Measurements from ENCODE around the gene NOC4L.
"Not testable (repeated sequence)": the region's sequence is repeated elsewhere in the genome, so short reads cannot be mapped to it uniquely, and the experiment has no call there.

Gene NOC4L

GRCh38 chr12:132180648-132181546 is 36.6 kb downstream of the NOC4L start:
- in situ Hi-C loops (cut with MboI; ENCODE audit: low sequenced_read_pairs): no loop called here

GRCh38 chr12:132181570-132182200 is 37.4 kb downstream of the NOC4L start:
- in situ Hi-C loops (cut with MboI; ENCODE audit: low sequenced_read_pairs): no loop called here

GRCh38 chr12:132182206-132182710 is 38.0 kb downstream of the NOC4L start:
- in situ Hi-C loops (cut with MboI; ENCODE audit: low sequenced_read_pairs): no loop called here

- in situ Hi-C loops (cut with MboI; ENCODE audit: low sequenced_read_pairs): no loop called here
Measured at GRCh38 chr12:132182711-132183365, 38.6 kb downstream of the NOC4L start.

GRCh38 chr12:132185705-132186104 is 41.4 kb downstream of the NOC4L start:
- in situ Hi-C loops (cut with MboI; ENCODE audit: low sequenced_read_pairs): no loop called here

GRCh38 chr12:132186208-132186856 is 42.1 kb downstream of the NOC4L start:
- in situ Hi-C loops (cut with MboI; ENCODE audit: low sequenced_read_pairs): no loop called here

- in situ Hi-C loops (cut with MboI; ENCODE audit: low sequenced_read_pairs): no loop called here
Measured at GRCh38 chr12:132186857-132187620, 42.8 kb downstream of the NOC4L start.

GRCh38 chr12:132187646-132188450 is 43.6 kb downstream of the NOC4L start:
- in situ Hi-C loops (cut with MboI; ENCODE audit: low sequenced_read_pairs): no loop called here

- in situ Hi-C loops (cut with MboI; ENCODE audit: low sequenced_read_pairs): no loop called here
Measured at GRCh38 chr12:132188451-132188901, 44.2 kb downstream of the NOC4L start.

- in situ Hi-C loops (cut with MboI; ENCODE audit: low sequenced_read_pairs): no loop called here
Measured at GRCh38 chr12:132188916-132189325, 44.7 kb downstream of the NOC4L start.

- in situ Hi-C loops (cut with MboI; ENCODE audit: low sequenced_read_pairs): no loop called here
Measured at GRCh38 chr12:132189378-132190011, 45.2 kb downstream of the NOC4L start.

GRCh38 chr12:132190012-132190755 is 45.9 kb downstream of the NOC4L start:
- in situ Hi-C loops (cut with MboI; ENCODE audit: low sequenced_read_pairs): no loop called here

- in situ Hi-C loops (cut with MboI; ENCODE audit: low sequenced_read_pairs): no loop called here
Measured at GRCh38 chr12:132190834-132191500, 46.7 kb downstream of the NOC4L start.

- in situ Hi-C loops (cut with MboI; ENCODE audit: low sequenced_read_pairs): no loop called here
Measured at GRCh38 chr12:132191715-132192553, 47.7 kb downstream of the NOC4L start.

GRCh38 chr12:132194056-132194455 is 49.8 kb downstream of the NOC4L start:
- in situ Hi-C loops (cut with MboI; ENCODE audit: low sequenced_read_pairs): no loop called here

- in situ Hi-C loops (cut with MboI; ENCODE audit: low sequenced_read_pairs): no loop called here
Measured at GRCh38 chr12:132194556-132194955, 50.3 kb downstream of the NOC4L start.

- in situ Hi-C loops (cut with MboI; ENCODE audit: low sequenced_read_pairs): not testable (repeated sequence)
Measured at GRCh38 chr12:132195242-132195641, 51.0 kb downstream of the NOC4L start.

Data from HL-60/S4 (cell line).